ENCODE measurements around the gene LCE1F. TPM values are rescaled to one million over a fixed set of nuclear protein-coding genes. Genes with fewer than 3 reads are reported as not detected.

LCE1F gene
- total RNA-seq, 1 experiment from 2014 or later, result not detected

DNA sequence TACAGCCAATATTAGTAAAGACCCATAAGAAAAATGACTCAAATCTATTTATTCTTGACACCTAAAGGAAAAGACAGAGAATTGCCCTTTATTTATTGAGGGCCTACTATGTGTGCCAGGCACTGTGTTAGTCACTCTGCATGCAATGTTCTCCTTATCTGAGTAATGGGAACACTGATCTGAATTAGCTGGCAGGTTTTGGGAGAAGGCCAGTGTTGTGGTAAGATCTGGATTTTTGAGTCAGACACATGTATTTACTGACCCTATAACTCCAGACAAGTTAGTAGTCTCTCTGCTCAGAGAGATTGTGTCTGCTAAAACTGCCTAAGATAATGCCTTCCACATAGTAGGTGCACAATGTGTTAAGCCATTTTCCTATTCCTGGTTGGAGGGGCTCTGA lies 49.7 kb upstream of the LCE1F start (continued):
- TF ChIP-seq, protein P1, sequence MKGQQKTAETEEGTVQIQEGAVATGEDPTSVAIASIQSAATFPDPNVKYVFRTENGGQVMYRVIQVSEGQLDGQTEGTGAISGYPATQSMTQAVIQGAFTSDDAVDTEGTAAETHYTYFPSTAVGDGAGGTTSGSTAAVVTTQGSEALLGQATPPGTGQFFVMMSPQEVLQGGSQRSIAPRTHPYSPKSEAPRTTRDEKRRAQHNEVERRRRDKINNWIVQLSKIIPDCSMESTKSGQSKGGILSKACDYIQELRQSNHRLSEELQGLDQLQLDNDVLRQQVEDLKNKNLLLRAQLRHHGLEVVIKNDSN (CRISPR knock-in tag; IDR thresholded peaks at IDR 0.05), result no peak
- no peak for TF ChIP-seq TP53 (CRISPR knock-in tag; IDR thresholded peaks at IDR 0.05)

DNA sequence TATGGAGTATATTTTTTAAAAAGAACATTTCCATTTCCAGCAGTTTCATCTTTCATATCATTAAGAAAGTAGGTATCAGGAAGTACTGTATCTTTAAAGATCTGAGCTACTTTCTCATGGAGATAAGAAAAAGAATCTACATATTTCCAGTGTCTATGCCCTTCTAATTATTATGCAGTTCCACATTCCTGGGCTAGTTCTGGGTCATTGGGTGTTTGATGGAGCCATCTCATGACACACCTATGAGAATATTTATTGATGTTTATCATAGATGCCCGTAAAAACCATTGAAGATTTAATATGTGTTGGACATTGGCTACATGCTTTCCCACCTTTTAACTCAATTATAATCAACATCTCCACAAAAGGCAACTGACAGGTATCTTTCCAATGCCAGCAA lies 46.0 kb upstream of the LCE1F start:
- H3K27me3 Mint-ChIP-seq (ENCODE audit: low read depth), result peaks cover 3% of the 10 kb centered on the region; the same call in 1 of the 2 replicates
- TF ChIP-seq FOXP1 (CRISPR knock-in tag; IDR thresholded peaks at IDR 0.05; ENCODE audit: borderline replicate concordance), result no peak
- TF ChIP-seq GABPB1 (CRISPR knock-in tag; IDR thresholded peaks at IDR 0.05), result no peak
- TF ChIP-seq, protein P1 (CRISPR knock-in tag; IDR thresholded peaks at IDR 0.05), result no peak
- no peak for TF ChIP-seq TP53 (CRISPR knock-in tag; IDR thresholded peaks at IDR 0.05)
- TF ChIP-seq TEAD1 (CRISPR knock-in tag; IDR thresholded peaks at IDR 0.05), result no peak
- TF ChIP-seq, protein P2, sequence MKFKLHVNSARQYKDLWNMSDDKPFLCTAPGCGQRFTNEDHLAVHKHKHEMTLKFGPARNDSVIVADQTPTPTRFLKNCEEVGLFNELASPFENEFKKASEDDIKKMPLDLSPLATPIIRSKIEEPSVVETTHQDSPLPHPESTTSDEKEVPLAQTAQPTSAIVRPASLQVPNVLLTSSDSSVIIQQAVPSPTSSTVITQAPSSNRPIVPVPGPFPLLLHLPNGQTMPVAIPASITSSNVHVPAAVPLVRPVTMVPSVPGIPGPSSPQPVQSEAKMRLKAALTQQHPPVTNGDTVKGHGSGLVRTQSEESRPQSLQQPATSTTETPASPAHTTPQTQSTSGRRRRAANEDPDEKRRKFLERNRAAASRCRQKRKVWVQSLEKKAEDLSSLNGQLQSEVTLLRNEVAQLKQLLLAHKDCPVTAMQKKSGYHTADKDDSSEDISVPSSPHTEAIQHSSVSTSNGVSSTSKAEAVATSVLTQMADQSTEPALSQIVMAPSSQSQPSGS (CRISPR knock-in tag; IDR thresholded peaks at IDR 0.05; ENCODE audit: borderline replicate concordance, low read depth), result no peak
- TF ChIP-seq GRHL2 (CRISPR knock-in tag; IDR thresholded peaks at IDR 0.05; ENCODE audit: insufficient replicate concordance, severe bottlenecking), result no peak
- TF ChIP-seq, protein P3, sequence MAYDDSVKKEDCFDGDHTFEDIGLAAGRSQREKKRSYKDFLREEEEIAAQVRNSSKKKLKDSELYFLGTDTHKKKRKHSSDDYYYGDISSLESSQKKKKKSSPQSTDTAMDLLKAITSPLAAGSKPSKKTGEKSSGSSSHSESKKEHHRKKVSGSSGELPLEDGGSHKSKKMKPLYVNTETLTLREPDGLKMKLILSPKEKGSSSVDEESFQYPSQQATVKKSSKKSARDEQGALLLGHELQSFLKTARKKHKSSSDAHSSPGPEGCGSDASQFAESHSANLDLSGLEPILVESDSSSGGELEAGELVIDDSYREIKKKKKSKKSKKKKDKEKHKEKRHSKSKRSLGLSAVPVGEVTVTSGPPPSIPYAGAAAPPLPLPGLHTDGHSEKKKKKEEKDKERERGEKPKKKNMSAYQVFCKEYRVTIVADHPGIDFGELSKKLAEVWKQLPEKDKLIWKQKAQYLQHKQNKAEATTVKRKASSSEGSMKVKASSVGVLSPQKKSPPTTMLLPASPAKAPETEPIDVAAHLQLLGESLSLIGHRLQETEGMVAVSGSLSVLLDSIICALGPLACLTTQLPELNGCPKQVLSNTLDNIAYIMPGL (CRISPR knock-in tag; IDR thresholded peaks at IDR 0.05), result no peak
- TF ChIP-seq NR3C1 (CRISPR knock-in tag; conservative IDR thresholded peaks at IDR 0.05; ENCODE audit: low read depth), result no peak
- TF ChIP-seq, protein P4, sequence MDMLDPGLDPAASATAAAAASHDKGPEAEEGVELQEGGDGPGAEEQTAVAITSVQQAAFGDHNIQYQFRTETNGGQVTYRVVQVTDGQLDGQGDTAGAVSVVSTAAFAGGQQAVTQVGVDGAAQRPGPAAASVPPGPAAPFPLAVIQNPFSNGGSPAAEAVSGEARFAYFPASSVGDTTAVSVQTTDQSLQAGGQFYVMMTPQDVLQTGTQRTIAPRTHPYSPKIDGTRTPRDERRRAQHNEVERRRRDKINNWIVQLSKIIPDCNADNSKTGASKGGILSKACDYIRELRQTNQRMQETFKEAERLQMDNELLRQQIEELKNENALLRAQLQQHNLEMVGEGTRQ (CRISPR knock-in tag; IDR thresholded peaks at IDR 0.05), result no peak
- TF ChIP-seq CREM (CRISPR knock-in tag; IDR thresholded peaks at IDR 0.05), result no peak
- CTCF ChIA-PET, result no interaction called here
- H3K4me1 Mint-ChIP-seq, result no peaks in the 10 kb centered on the region
- no peak for DNase-seq (ENCODE audit: low spot score)
- H3K9me3 Mint-ChIP-seq, result peaks cover 76% of the 10 kb centered on the region
- H3K4me3 Mint-ChIP-seq, result no peak overlapping the region
- peaks cover 60% of the 10 kb centered on the region for H3K36me3 Mint-ChIP-seq
- ATAC-seq, result no peak
- no peak overlapping the region for H3K27ac Mint-ChIP-seq
- POLR2A ChIA-PET, result no interaction called here

DNA sequence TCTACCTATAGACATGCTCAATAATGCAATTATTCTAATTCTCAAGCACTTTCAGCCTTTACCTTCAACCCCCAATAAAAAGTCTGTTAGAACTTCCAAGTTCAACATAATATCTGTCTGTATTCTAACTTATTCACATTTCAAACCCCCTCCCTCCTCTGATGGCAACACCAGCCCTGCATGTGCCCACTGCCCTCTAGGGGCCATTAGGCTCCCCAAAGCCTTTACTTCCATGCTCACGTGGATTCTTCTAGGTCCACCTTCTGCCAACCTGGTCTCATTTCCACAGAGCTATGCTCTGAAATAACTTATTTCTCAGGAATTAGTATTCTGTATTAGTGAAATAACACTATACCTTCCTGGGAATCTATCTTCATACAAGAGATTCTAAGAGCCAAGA lies 39.3 kb upstream of the LCE1F start:
- Mint-ChIP-seq H3K4me1 (no peaks in the 10 kb centered on the region), H3K36me3 (peaks cover 75% of the 10 kb centered on the region), H3K27me3 (ENCODE audit: low read depth) (peaks cover 6% of the 10 kb centered on the region; the same call in 1 of the 2 replicates), H3K4me3 (no peak overlapping the region), H3K27ac (no peak overlapping the region), H3K9me3 (peaks cover 83% of the 10 kb centered on the region)
- TF ChIP-seq, protein P5, sequence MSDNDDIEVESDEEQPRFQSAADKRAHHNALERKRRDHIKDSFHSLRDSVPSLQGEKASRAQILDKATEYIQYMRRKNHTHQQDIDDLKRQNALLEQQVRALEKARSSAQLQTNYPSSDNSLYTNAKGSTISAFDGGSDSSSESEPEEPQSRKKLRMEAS (CRISPR knock-in tag; IDR thresholded peaks at IDR 0.05), result no peak
- TF ChIP-seq, protein P4 (CRISPR knock-in tag; IDR thresholded peaks at IDR 0.05), result no peak
- TF ChIP-seq CREB1 (CRISPR knock-in tag; IDR thresholded peaks at IDR 0.05) (no peak), ETV6 (CRISPR knock-in tag; IDR thresholded peaks at IDR 0.05) (no peak), CREM (CRISPR knock-in tag; IDR thresholded peaks at IDR 0.05) (no peak), IRF2 (CRISPR knock-in tag; IDR thresholded peaks at IDR 0.05; ENCODE audit: borderline replicate concordance, low read depth) (no peak), HMGA2 (CRISPR knock-in tag; IDR thresholded peaks at IDR 0.05) (no peak), ZNF317 (CRISPR knock-in tag; IDR thresholded peaks at IDR 0.05; ENCODE audit: borderline replicate concordance, low read depth) (no peak), TEAD1 (CRISPR knock-in tag; IDR thresholded peaks at IDR 0.05) (no peak), ATF1 (CRISPR knock-in tag; IDR thresholded peaks at IDR 0.05) (no peak), GABPB1 (CRISPR knock-in tag; IDR thresholded peaks at IDR 0.05) (no peak)
- TF ChIP-seq, protein P6, sequence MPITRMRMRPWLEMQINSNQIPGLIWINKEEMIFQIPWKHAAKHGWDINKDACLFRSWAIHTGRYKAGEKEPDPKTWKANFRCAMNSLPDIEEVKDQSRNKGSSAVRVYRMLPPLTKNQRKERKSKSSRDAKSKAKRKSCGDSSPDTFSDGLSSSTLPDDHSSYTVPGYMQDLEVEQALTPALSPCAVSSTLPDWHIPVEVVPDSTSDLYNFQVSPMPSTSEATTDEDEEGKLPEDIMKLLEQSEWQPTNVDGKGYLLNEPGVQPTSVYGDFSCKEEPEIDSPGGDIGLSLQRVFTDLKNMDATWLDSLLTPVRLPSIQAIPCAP (CRISPR knock-in tag; IDR thresholded peaks at IDR 0.05), result no peak
- ChIA-PET CTCF (no interaction called here), POLR2A (no interaction called here)
- no peak for ATAC-seq
- DNase-seq (ENCODE audit: low spot score), result no peak

All from WTC11 (cell line).